Osteocyte (in vitro differentiated cells): Measurements from ENCODE around the gene BACH2. TPM values are rescaled to one million over a fixed set of nuclear protein-coding genes. Genes with fewer than 3 reads are reported as not detected.
"Not testable (repeated sequence)": the region's sequence is repeated elsewhere in the genome, so short reads cannot be mapped to it uniquely, and the experiment has no call there.

Source experiments
- DNase-seq: peaks from one replicate; pipeline ENCODE4 v3.0.0; 2021; ENCODE audit warnings: mixed read lengths; ENCODE audit not compliant: unreplicated experiment; ENCODE audit errors: extremely low spot score
- H3K27ac Mint-ChIP-seq: one replicate; pipeline ENCODE4 v1.8.0; 2021; ENCODE audit warnings: mild to moderate bottlenecking, mixed read lengths; ENCODE audit not compliant: unreplicated experiment
- H3K27me3 Mint-ChIP-seq: one replicate; pipeline ENCODE4 v1.8.0; 2021; ENCODE audit warnings: mixed read lengths; ENCODE audit not compliant: unreplicated experiment
- H3K36me3 Mint-ChIP-seq: one replicate; pipeline ENCODE4 v1.8.0; 2021; ENCODE audit warnings: mixed read lengths; ENCODE audit not compliant: unreplicated experiment
- H3K4me1 Mint-ChIP-seq: one replicate; pipeline ENCODE4 v1.8.0; 2021; ENCODE audit warnings: mixed read lengths; ENCODE audit not compliant: unreplicated experiment
- H3K4me3 Mint-ChIP-seq: one replicate; pipeline ENCODE4 v1.8.0; 2021; ENCODE audit warnings: mild to moderate bottlenecking, moderate library complexity, mixed read lengths; ENCODE audit not compliant: unreplicated experiment
- H3K9me3 Mint-ChIP-seq: one replicate; pipeline ENCODE4 v1.8.0; 2021; ENCODE audit warnings: mixed read lengths; ENCODE audit not compliant: unreplicated experiment
- total RNA-seq: library from RNA; stranded (reverse); gene quantifications from 2 replicates; pipeline ENCODE4 v1.2.1, GENCODE V29; 2021
- TF ChIP-seq, protein P1 (sequence below): fragments of 200-600 bp; sonication (generic); IDR thresholded peaks from 2 replicates; pipeline ENCODE4 v1.5.0; 2021; ENCODE audit warnings: antibody characterized with exemption, mild to moderate bottlenecking, moderate library complexity

BACH2 gene
- total RNA-seq, 1 donor from 2014 or later: 1.6 TPM

DNA sequence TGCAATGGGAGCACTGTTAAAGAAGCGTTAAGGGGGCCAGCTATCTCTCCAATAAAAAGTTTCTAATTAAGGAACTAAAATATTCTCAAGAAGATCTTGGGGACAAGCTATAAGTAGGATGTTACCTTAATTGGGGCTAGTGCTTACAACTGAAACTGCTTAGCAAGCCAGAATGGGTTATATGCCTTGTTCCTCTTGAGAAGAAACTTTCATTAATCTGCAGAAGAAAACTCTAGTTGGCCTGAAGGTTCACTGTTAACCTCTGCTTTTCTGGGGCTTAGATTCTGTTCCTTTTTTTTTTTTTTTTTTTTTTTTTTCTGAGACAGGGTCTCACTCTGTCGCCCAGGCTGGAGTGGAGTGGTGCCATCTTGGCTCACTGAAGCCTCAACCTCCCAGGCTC lies 82.2 kb downstream of the BACH2 start:
- Mint-ChIP-seq H3K9me3 (no peaks in the 10 kb centered on the region), H3K4me3 (no peak overlapping the region), H3K27me3 (peaks cover 2% of the 10 kb centered on the region), H3K27ac (no peak overlapping the region), H3K4me1 (peaks cover 4% of the 10 kb centered on the region), H3K36me3 (no peaks in the 10 kb centered on the region)
- DNase-seq: no peak
- TF ChIP-seq, protein P1, sequence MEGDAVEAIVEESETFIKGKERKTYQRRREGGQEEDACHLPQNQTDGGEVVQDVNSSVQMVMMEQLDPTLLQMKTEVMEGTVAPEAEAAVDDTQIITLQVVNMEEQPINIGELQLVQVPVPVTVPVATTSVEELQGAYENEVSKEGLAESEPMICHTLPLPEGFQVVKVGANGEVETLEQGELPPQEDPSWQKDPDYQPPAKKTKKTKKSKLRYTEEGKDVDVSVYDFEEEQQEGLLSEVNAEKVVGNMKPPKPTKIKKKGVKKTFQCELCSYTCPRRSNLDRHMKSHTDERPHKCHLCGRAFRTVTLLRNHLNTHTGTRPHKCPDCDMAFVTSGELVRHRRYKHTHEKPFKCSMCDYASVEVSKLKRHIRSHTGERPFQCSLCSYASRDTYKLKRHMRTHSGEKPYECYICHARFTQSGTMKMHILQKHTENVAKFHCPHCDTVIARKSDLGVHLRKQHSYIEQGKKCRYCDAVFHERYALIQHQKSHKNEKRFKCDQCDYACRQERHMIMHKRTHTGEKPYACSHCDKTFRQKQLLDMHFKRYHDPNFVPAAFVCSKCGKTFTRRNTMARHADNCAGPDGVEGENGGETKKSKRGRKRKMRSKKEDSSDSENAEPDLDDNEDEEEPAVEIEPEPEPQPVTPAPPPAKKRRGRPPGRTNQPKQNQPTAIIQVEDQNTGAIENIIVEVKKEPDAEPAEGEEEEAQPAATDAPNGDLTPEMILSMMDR: no peak

DNA sequence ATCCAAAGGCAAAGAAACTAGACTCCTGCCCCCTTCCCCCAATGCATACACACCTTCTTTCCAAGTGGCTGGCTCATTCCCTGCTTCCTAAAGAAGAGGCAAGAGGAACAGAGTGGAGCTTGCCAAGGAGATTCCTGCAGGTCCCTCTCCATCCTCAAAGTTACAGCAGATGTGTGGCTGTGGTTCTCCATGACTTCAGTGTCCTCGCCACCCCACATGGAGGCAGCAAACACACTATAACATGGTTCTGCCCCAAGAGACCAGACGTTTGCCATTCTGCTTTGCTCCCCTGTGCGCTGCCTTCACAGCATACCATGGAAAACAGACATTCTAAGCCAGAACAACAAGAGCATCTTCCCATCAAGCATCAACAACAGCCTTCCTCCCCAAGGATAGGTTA lies 84.4 kb downstream of the BACH2 start:
- no peak for DNase-seq
- no peaks in the 10 kb centered on the region for H3K9me3 Mint-ChIP-seq
- no peak overlapping the region for H3K27ac Mint-ChIP-seq
- peaks cover 11% of the 10 kb centered on the region for H3K27me3 Mint-ChIP-seq
- no peaks in the 10 kb centered on the region for H3K36me3 Mint-ChIP-seq
- no peak overlapping the region for H3K4me3 Mint-ChIP-seq
- TF ChIP-seq, protein P1: no peak
- H3K4me1 Mint-ChIP-seq: peaks cover 4% of the 10 kb centered on the region

DNA sequence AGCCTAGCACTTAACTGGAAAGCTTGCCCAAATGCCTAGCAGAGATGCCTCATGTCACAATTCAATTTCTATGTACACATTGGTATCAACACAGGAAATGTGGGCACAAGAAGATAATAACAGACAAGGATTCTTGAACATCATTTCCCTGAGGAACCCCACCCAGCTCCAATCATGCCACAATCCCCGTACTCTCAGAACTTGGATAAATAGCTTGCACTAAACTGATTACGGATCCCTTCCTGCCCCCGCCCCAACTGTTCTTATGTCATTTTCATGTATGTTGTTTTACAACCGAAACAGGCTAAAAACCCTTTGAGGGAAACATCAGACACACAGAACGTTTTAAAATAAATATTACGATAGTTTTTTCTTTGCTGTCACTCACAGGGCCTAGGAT lies 87.1 kb downstream of the BACH2 start:
- Mint-ChIP-seq H3K4me1 (peaks cover 4% of the 10 kb centered on the region), H3K9me3 (no peaks in the 10 kb centered on the region), H3K36me3 (no peaks in the 10 kb centered on the region), H3K27me3 (peaks cover 15% of the 10 kb centered on the region), H3K4me3 (no peak overlapping the region), H3K27ac (no peak overlapping the region)
- DNase-seq: no peak
- TF ChIP-seq, protein P1: no peak

DNA sequence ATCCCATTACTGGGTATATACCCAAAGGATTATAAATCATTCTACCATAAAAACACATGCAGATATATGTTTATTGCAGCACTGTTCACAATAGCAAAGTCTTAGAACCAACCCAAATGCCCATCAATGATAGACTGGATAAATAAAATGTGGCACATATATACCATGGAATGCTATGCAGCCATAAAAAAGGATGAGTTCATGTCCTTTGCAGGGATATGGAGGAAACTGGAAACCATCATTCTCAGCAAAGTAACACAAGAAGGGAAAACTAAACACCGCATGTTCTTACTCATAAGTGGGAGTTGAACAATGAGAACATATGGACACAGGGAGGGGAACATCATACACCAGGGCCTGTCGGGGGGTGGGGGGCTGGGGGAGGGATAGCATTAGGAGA lies 88.0 kb downstream of the BACH2 start:
- not testable (repeated sequence) for H3K27ac Mint-ChIP-seq, H3K4me1 Mint-ChIP-seq, DNase-seq, H3K9me3 Mint-ChIP-seq, H3K36me3 Mint-ChIP-seq, H3K4me3 Mint-ChIP-seq
- peaks cover 15% of the 10 kb centered on the region for H3K27me3 Mint-ChIP-seq

DNA sequence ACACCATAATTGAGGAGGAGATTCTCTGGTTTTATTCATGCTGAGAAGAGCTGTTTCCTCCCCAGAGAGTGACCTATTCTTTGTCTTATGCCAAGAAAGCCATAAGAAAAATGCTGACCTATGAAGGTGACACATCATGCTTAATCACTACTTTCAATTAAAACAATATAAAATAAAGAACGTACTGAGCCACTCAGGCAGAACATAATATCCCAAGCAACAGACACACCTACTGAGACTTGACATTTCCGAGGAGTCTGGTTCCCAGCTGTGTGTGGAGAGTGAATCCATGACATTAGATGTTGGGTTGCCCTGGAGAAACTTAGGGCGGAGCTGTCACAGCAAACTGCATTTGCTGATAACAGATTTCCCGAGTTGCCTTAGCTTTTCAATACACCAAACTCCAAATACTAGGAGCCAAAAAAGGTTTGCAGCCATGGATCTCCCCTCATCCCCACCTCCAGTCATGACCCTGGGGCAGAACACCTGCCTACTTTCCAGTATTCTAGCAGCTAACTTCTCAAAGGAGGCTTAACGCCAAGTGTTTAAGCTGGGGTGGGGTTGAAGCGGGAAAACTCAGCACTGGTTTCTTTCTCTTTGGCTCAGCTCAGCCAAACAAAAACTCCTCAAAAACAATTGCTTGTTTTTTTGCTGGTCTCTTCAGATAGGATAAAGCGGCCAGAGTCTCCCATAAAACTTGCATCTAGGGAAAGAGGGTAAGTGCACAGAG lies 92.2 kb downstream of the BACH2 start:
- Mint-ChIP-seq H3K27me3 (peaks cover 13% of the 10 kb centered on the region), H3K4me1 (no peaks in the 10 kb centered on the region), H3K9me3 (no peaks in the 10 kb centered on the region), H3K4me3 (no peak overlapping the region), H3K27ac (no peak overlapping the region), H3K36me3 (no peaks in the 10 kb centered on the region)
- no peak for DNase-seq
- TF ChIP-seq, protein P1: no peak
